C4-2B (cell line): ENCODE measurements around the gene PAIP1.
"Not testable (repeated sequence)": the region's sequence is repeated elsewhere in the genome, so short reads cannot be mapped to it uniquely, and the experiment has no call there.

Experiments used
- H3K27ac ChIP-seq: fragments of 450-650 bp; 2 replicates; pipeline ENCODE4 v1.5.1; 2017
- CTCF ChIP-seq: fragments of 450-650 bp; conservative IDR thresholded peaks from 2 replicates; pipeline ENCODE4 v1.5.1; 2017; ENCODE audit warnings: mild to moderate bottlenecking
- ZFX ChIP-seq: fragments of 450-650 bp; IDR thresholded peaks from 2 replicates; pipeline ENCODE4 v1.6.1; 2017

The PAIP1 gene

GRCh38 chr5:43556857-43557542 is at the start of gene PAIP1:
Gene PAIP1, minus strand, starts transcription at chr5:43557077. Its CDS starts 231 bp downstream, at chr5:43556846.
- TF ChIP-seq CTCF (peak; percentile 96), ZFX (peak; percentile 96)
- H3K27ac ChIP-seq, result peak within 1 kb of the TSS; percentile 95

- TF ChIP-seq ZFX (no peak), CTCF (no peak)
- no peak overlapping the region for H3K27ac ChIP-seq
These were observed 49.5 kb upstream of the PAIP1 start for GRCh38 chr5:43606351-43606750.

- no peak for TF ChIP-seq ZFX
- no peak for TF ChIP-seq CTCF
- no peak overlapping the region for H3K27ac ChIP-seq
These were observed 47.8 kb upstream of the PAIP1 start for GRCh38 chr5:43604699-43605098.

GRCh38 chr5:43603344-43604217 is 46.7 kb upstream of the PAIP1 start:
- peak overlapping the region; percentile 60 for H3K27ac ChIP-seq
- TF ChIP-seq CTCF (no peak), ZFX (peak; percentile 4; the same call in 1 of the 2 replicates)

- no peak for TF ChIP-seq CTCF
- peak; percentile 75 for TF ChIP-seq ZFX
- H3K27ac ChIP-seq, result peak within 1 kb of the TSS; percentile 60
These were observed 45.8 kb upstream of the PAIP1 start, which contains the start of gene NNT for GRCh38 chr5:43602461-43603343. Gene NNT, plus strand, starts transcription at chr5:43603180. Its CDS starts 6,016 bp downstream, at chr5:43609196.

GRCh38 chr5:43601454-43602260 is 44.8 kb upstream of the PAIP1 start:
- H3K27ac ChIP-seq, result no peak overlapping the region
- TF ChIP-seq CTCF (no peak), ZFX (no peak)

GRCh38 chr5:43598927-43599326 is 42.0 kb upstream of the PAIP1 start:
- not testable (repeated sequence) for H3K27ac ChIP-seq
